ENCODE measurements around the gene KLRG1.

Gene KLRG1

DNA sequence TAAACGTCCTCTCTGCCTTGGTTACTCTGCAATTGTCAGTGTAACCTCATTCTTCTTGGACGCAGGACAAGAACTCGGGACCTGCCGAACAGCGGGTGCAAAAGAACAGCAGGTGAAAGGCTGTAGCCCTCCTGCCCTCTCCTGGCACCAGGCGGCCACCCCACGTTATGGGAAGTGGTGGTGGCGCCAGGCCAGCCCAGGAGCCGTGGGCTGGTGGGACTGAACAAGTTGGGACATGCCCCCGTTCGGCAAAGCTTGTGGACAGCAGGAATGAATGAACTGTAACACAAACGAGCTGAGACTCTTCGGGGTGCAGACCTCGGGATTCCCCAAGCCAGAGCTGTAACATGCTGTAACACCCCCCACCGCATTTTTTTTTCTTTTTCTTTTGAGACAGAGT, 33.3 kb upstream of the KLRG1 start:
- in situ Hi-C loops (cut with HindIII; ENCODE audit: low pct_unique_long_range_greater_than_20kb, low sequenced_read_pairs), result no loop called here
- TF ChIP-seq JUND (IDR thresholded peaks at IDR 0.05; ENCODE audit: low read depth), result no peak
- DNase-seq (ENCODE audit: low read depth in 1 of 2, low spot score in 1 of 2), result no peak

DNA sequence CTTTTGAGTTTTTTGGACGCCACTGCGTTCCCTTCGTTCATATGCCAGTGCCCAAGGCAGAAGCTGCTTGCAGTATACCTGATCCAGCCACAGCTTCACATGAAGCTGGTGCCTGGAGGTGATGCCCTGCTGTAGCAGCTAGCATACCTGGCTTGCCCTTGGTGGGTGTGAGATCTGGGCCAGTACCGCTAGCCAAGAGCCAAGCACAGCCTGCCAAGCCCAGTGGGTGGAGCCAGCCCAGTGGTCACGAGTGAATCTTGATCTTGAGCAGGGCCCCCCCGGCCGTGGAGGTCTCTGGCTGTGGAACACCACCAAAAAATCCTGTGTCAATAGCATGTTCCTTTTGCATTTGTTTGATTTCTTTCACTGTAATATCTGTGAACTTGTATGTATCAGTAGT, 32.6 kb upstream of the KLRG1 start:
- in situ Hi-C loops (cut with HindIII; ENCODE audit: low pct_unique_long_range_greater_than_20kb, low sequenced_read_pairs), result no loop called here
- no peak for TF ChIP-seq JUND (IDR thresholded peaks at IDR 0.05; ENCODE audit: low read depth)
- DNase-seq (ENCODE audit: low read depth in 1 of 2, low spot score in 1 of 2), result no peak

DNA sequence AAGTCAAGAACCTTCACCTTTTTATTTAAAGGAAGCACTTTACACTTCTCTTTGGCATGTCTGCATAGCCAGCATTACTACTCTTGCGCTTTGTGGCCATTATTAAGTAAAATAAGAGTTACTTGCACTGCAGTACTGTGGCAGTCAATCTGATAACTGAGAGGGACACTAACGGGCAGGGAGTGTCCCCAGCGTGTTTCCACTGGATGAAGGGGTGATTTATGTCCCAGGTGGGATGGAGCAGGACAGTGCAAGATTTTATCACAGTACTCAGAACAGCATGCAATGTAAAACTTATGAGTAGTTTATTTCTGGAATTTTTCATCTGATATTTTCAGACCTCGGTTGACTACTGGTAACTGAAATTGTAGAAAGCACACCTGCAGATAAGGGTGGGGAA, 31.8 kb upstream of the KLRG1 start:
- TF ChIP-seq JUND (IDR thresholded peaks at IDR 0.05; ENCODE audit: low read depth), result no peak
- no peak for DNase-seq (ENCODE audit: low read depth in 1 of 2, low spot score in 1 of 2)
- in situ Hi-C loops (cut with HindIII; ENCODE audit: low pct_unique_long_range_greater_than_20kb, low sequenced_read_pairs), result no loop called here

DNA sequence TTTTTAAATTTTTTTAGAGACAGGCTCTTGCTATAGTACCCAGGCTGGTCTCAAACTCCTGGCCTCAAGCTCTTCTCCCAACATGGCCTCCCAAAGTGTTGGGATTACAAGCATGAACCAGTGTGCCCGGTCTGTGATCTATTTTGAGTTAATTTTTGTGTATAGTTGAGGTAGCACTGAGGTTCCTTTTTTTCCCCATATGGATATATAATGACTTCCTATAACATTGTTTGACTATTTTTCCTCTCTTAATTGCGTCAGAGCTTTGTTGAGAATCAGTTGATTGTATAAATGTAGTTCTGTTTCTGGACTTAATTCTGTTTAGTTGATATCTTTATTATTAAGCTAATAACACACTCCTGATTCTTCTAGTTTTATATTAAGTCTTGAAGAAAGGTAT, 31.3 kb upstream of the KLRG1 start:
- in situ Hi-C loops (cut with HindIII; ENCODE audit: low pct_unique_long_range_greater_than_20kb, low sequenced_read_pairs), result no loop called here
- TF ChIP-seq JUND (IDR thresholded peaks at IDR 0.05; ENCODE audit: low read depth), result no peak
- DNase-seq (ENCODE audit: low read depth in 1 of 2, low spot score in 1 of 2), result no peak

DNA sequence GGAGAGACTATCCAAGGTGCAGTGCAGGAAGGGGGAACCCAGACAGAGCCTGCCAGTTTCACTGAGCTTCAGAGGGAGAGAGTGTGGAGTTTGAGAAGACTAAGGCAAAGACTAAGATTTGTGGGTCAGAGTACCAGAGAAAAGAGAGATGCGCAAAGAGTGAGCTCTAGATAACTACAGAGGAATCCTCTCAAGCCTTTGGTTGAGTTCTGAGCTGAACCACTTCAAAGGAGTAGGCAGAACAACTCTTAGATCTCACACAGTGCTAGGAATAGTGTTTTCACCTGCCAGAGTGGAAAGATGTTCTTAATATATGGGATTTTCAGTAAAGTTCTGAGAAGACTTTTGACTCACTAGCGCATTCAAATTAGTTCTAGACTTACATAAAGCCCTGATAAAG, 29.2 kb upstream of the KLRG1 start:
- in situ Hi-C loops (cut with HindIII; ENCODE audit: low pct_unique_long_range_greater_than_20kb, low sequenced_read_pairs), result no loop called here
- no peak for TF ChIP-seq JUND (IDR thresholded peaks at IDR 0.05; ENCODE audit: low read depth)
- DNase-seq (ENCODE audit: low read depth in 1 of 2, low spot score in 1 of 2), result no peak

DNA sequence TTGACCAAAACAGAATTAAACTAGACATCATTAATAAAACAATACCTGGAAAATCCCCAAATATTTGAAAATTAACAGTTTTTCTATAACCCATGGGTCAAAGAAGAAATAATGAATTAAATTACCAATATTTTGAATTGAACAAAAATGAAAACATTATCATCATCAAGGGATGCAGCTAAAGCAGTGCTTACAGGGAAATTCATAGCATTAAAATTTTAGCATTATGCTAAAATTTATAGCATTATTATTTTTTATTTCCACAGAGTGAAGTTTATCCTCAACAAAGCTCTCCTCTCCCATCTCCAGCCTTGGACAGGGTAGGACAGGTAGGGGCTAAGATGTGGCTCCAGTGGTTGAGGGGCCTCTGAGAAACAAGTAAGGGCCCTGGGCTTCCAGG, 20.6 kb upstream of the KLRG1 start:
- DNase-seq (ENCODE audit: low read depth in 1 of 2, low spot score in 1 of 2), result no peak
- in situ Hi-C loops (cut with HindIII; ENCODE audit: low pct_unique_long_range_greater_than_20kb, low sequenced_read_pairs), result no loop called here
- TF ChIP-seq JUND (IDR thresholded peaks at IDR 0.05; ENCODE audit: low read depth), result no peak

DNA sequence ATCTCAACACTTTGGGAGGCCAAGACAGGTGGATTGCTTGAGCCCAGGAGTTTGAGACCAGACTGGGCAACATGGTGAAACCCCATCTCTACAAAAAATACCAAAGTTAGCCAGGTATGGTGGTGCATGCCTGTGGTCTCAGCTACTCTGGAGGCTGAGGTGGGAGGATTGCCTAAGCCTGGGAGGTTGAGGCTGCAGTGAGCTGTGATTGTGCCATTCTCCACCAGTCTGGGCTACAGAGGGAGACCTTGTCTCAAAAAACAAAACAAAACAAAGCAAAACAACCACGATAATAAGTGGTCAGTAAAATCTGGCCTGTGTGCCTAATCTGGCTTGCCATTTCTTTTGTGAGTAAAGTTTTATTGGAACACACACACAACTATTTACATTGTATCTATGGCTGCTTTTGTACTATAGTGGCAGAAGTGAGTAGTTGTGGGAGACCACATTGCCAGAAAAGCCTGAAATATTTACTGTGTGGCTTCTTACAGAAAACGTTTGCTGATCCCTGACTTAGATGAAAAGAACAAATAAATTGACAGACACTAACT, 19.4 kb upstream of the KLRG1 start:
- no peak for TF ChIP-seq JUND (IDR thresholded peaks at IDR 0.05; ENCODE audit: low read depth)
- in situ Hi-C loops (cut with HindIII; ENCODE audit: low pct_unique_long_range_greater_than_20kb, low sequenced_read_pairs), result no loop called here
- DNase-seq (ENCODE audit: low read depth in 1 of 2, low spot score in 1 of 2), result peak in 1 of 2 experiments; percentile 24

DNA sequence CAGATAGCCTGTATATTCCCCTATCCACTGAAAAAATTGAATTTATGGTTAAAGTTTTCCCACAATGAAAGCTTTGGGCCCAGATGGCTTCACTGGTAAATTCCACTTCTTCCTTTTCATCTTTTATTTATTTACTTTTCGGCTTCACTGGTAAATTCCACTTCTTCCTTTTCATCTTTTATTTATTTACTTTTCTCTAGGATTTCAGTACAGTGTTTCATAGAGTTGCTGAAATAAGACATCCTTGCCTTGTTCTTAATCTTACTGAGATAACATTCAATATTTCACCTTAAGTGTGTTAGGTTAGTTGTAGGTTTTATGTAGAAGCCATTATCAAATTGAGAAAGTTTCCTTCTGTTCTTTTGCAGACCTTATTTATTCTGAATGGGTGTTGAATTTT, 18.9 kb upstream of the KLRG1 start:
- no peak for DNase-seq (ENCODE audit: low read depth in 1 of 2, low spot score in 1 of 2)
- in situ Hi-C loops (cut with HindIII; ENCODE audit: low pct_unique_long_range_greater_than_20kb, low sequenced_read_pairs), result no loop called here
- TF ChIP-seq JUND (IDR thresholded peaks at IDR 0.05; ENCODE audit: low read depth), result no peak

DNA sequence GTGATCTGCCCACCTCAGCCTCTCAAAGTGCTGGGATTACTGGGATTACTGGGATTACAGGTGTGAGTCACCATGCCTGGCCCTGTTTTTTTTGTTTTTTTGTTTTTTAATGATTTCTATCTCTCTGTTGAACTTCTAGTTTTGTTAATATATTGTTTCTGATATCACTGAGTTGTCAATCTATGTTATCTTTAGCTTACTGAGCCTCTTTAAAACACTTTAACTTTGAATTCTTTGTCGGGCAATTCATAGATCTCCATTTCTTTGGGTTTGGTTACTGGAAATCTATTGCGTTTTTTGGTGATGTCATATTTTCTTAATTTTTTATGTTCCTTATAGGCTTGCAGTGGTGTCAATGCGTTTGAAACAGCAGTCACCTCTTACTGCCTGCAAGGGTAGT, 9.2 kb upstream of the KLRG1 start:
- in situ Hi-C loops (cut with HindIII; ENCODE audit: low pct_unique_long_range_greater_than_20kb, low sequenced_read_pairs), result no loop called here
- TF ChIP-seq JUND (IDR thresholded peaks at IDR 0.05; ENCODE audit: low read depth), result no peak
- no peak for DNase-seq (ENCODE audit: low read depth in 1 of 2, low spot score in 1 of 2)

DNA sequence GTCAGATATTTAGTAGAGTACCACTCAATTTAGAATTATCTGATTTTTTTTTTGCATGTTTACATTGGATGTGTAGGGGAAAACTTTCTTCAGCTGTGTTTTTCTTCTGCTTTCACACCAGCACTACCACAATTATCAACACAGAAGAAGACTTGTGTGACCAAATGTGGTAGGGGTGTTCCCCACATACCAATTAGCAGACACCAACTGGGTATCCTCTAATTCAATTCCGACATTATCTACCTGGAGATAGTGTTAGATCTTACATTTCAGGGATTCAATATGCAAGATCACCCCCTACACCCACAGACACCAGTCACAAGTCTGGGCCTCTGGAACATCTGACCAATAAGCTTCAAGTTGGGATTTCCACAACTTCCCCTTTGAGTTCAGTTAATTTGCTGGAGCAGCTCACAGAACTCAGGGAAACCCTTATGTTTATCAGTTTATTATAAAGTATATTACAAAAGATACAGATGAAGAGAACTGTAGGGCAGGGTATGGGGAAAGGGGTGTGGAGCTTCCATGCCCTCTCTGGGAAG, 4.1 kb upstream of the KLRG1 start:
- in situ Hi-C loops (cut with HindIII; ENCODE audit: low pct_unique_long_range_greater_than_20kb, low sequenced_read_pairs), result no loop called here
- no peak for DNase-seq (ENCODE audit: low read depth in 1 of 2, low spot score in 1 of 2)
- no peak for TF ChIP-seq JUND (IDR thresholded peaks at IDR 0.05; ENCODE audit: low read depth)

DNA sequence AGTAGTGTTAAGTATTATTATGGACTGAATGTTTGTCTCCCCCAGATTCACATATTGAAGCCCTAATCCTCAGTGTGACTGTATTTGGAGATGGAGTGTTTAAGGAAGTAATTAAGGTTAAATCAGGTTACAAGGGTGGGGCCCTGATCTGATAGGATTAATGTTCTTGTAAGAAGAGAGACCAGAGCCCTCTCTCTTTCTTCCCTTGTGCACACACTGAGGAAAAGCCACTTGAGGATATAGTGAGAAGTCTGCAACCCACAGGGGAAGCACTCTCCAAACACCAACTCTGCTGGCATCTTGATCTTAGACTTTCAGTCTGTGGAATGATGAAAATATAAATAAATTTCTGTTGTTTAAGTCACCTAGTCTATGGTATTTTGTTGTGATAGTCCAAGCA, 2.2 kb upstream of the KLRG1 start:
- in situ Hi-C loops (cut with HindIII; ENCODE audit: low pct_unique_long_range_greater_than_20kb, low sequenced_read_pairs), result no loop called here
- no peak for TF ChIP-seq JUND (IDR thresholded peaks at IDR 0.05; ENCODE audit: low read depth)
- DNase-seq (ENCODE audit: low read depth in 1 of 2, low spot score in 1 of 2), result no peak

DNA sequence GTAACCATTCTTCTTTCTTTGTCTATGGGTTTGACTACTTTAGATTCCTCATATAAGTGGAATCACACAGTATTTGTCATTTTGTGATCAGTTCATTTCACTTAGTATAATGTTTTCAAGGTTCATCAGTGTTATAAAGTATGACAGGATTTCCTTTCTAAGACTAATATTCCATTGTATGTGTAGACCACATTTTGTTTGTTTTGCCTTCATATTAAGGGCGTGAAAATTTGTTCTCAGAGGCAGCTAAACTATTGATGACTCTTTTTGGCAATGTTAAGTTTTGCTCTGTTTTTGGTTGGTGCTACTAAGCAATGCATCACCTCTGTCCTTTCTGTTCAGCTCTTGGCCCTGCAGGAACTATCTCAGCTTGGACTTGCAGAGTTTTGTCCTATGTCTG, 1.7 kb upstream of the KLRG1 start:
- TF ChIP-seq JUND (IDR thresholded peaks at IDR 0.05; ENCODE audit: low read depth), result no peak
- in situ Hi-C loops (cut with HindIII; ENCODE audit: low pct_unique_long_range_greater_than_20kb, low sequenced_read_pairs), result no loop called here
- no peak for DNase-seq (ENCODE audit: low read depth in 1 of 2, low spot score in 1 of 2)

DNA sequence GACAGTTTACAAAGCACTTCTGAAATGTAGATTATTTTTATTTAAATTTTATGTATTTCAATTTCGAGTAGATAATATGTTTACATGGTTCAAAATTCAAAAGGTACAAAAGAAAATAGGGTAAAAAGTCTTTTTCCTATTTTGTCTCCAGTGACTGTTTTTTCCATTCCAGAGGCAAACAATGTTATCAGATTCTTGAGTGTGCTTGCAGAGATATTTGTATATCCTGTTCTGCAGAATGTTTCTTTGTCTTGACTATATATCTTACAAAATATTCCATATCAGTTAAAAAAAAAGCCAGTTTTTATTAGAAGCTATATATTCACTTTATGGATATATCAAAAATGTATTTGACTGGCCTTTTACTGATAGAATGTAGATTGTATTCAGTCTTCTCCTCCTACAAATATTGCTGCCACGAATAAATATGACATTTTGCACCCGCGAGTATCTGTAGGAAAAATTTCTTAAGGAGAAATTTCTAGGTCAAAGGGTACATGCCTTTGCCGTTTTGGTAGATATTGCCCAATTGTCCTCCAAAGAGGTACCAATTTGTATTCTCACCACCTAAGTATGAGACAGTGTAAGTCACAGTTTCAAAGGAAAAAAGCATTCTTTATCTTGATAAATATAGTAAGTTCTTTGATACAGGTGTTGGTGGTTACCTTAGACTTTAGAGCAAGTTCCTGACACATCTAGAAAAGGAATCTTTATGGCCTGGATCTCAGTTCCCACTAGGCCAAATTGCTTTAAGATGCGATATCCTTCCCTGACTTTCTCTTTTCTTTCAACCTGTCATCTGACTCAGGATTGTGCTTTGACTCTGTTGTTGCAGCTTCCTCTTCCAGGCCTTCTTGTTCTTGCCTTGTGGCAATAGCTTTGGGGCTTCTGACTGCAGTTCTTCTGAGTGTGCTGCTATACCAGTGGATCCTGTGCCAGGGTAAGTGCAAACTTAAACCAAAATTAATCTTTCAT, 2.3 kb downstream of the KLRG1 start:
- in situ Hi-C loops (cut with HindIII; ENCODE audit: low pct_unique_long_range_greater_than_20kb, low sequenced_read_pairs), result no loop called here
- no peak for DNase-seq (ENCODE audit: low read depth in 1 of 2, low spot score in 1 of 2)
- TF ChIP-seq JUND (IDR thresholded peaks at IDR 0.05; ENCODE audit: low read depth), result no peak

All from T47D (cell line).